Ovary (tissue), 9 donors: ENCODE measurements around the gene ATP13A4. TPM values are rescaled to one million over a fixed set of nuclear protein-coding genes. Genes with fewer than 3 reads are reported as not detected.

Experiments used
- DNase-seq, 5 donors: peaks; one replicate each; pipeline ENCODE4 v3.0.0-alpha.2; 2019 to 2020
- H3K27ac ChIP-seq, 2 donors: fragments of 200-600 bp; one replicate each; pipeline versions ENCODE4 v1.5.1 to v1.8.0; 2019 to 2022
- H3K27me3 ChIP-seq: fragments of 200-600 bp; one replicate; pipeline ENCODE4 v1.8.0; 2022
- H3K36me3 ChIP-seq: fragments of 200-600 bp; sonication (generic); one replicate; pipeline ENCODE4 v1.5.1; 2019
- H3K4me1 ChIP-seq: one replicate; pipeline ENCODE4 v1.8.1; 2013; ENCODE audit warnings: mild to moderate bottlenecking, moderate library complexity; ENCODE audit not compliant: insufficient read depth
- H3K4me3 ChIP-seq: fragments of 200-600 bp; sonication (generic); one replicate; pipeline ENCODE4 v1.5.1; 2017
- H3K9me3 ChIP-seq, 2 donors: fragments of 200-600 bp in 1 of 2; sonication (generic) in 1 of 2; one replicate each; pipeline versions ENCODE4 v1.5.1 to v1.8.1; 2013 to 2019; ENCODE audit warnings: mild to moderate bottlenecking in 1 of 2, moderate library complexity in 1 of 2
- EP300 ChIP-seq: sonication (generic); formaldehyde crosslinking; IDR thresholded peaks from one replicate; pipeline ENCODE4 v1.6.1; 2017; ENCODE audit warnings: antibody characterized with exemption
- POLR2A ChIP-seq: fragments of 450-650 bp; IDR thresholded peaks from one replicate; pipeline ENCODE4 v1.6.1; 2017; ENCODE audit warnings: antibody characterized with exemption, mild to moderate bottlenecking, moderate library complexity
- WGBS, 3 donors: extraction: QIAGEN DNeasy Blood & Tissue Kit in 1 of 3; methylation state at CpG; one replicate each; pipeline versions ENCODE4 v1.1.5 to v1.1.7; 2013 to 2017; 5-methylcytosine and 5-hydroxymethylcytosine counted together
- intact Hi-C, 4 donors: fragments of 100-400 bp; cut with DNase I; formaldehyde crosslinking; loops; one replicate each; pipeline versions ENCODE4 v1.11.0 to v1.15.1; 2022 to 2023
- polyA plus RNA-seq, 2 donors: library from polyadenylated mRNA; stranded (reverse); fragments of 200-250 nt in 1 of 2; fragments of 350-450 nt in 1 of 2; fragmentation: Illumina TruSeq in 1 of 2; extraction: RNeasy Lipid Tissue Mini Kit (QIAGEN cat#74804) in 1 of 2; gene quantifications; one replicate each; pipeline ENCODE4 v1.2.3, GENCODE V29; 2013 to 2014
- total RNA-seq, 7 donors: library from RNA; depleted of rRNA in 2 of 7; stranded (reverse); fragments of >200 nt in 2 of 7; fragmentation: NEBNext Ultra II Directional in 3 of 7; extraction: Animal tissue kit (Norgen Biotek cat#: 25700) in 3 of 7; gene quantifications; one replicate each; pipeline versions ENCODE4 v1.1.0 to v1.2.4, GENCODE V29; 2016 to 2023
- TF ChIP-seq, protein P1 (sequence below), 3 donors: fragments of 450-650 bp in 2 of 3; fragments of 200-600 bp in 1 of 3; IDR thresholded peaks; one replicate each; pipeline versions ENCODE4 v1.5.1 to v1.8.0; 2016 to 2022; ENCODE audit warnings: antibody characterized with exemption in 3 of 3, mild to moderate bottlenecking in 1 of 3
- donor health status: DM: no; HTN: no; CAD: no; lungs with moderate emphysema.
- donor health status: DM: no; HTN: no; CAD: no.
- donor health status: Bipolar disorder and iron deficiency.
- donor health status: DM: yes; HTN: yes; CAD: no.
- donor health status: DM: no; HTN: no; CAD: no.
- donor health status: DM: yes; HTN: yes; CAD: no.

The ATP13A4 gene
- total and polyA plus RNA-seq, 9 donors: 0.27 to 17.5 (median 0.51) TPM

DNA sequence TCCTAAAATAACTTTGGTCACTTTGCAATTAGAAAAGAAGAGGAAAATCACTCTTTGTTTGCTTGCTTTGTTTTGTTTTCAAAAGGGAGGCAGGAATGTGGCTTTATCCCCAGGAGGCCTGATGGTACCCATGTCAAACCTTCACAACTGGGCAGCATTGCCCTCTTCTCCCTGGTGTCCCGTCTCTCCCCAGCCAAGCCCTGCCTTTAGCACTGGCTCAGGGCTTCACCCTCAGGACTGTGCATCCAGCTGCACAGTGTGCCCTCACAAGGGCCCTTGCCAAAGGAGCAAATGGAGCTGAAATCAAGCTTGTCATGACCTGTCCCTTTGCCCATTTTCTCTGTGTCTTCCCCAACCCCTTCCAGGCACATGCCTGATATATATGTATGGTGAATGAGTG is 147.0 kb downstream of the ATP13A4 start:
- Histone ChIP-seq H3K9me3 (no peaks in the 10 kb centered on the region), H3K4me1 (no peaks in the 10 kb centered on the region), H3K36me3 (no peaks in the 10 kb centered on the region), H3K4me3 (no peak overlapping the region), H3K27me3 (no peaks in the 10 kb centered on the region), H3K27ac (no peak overlapping the region)
- TF ChIP-seq, protein P1, sequence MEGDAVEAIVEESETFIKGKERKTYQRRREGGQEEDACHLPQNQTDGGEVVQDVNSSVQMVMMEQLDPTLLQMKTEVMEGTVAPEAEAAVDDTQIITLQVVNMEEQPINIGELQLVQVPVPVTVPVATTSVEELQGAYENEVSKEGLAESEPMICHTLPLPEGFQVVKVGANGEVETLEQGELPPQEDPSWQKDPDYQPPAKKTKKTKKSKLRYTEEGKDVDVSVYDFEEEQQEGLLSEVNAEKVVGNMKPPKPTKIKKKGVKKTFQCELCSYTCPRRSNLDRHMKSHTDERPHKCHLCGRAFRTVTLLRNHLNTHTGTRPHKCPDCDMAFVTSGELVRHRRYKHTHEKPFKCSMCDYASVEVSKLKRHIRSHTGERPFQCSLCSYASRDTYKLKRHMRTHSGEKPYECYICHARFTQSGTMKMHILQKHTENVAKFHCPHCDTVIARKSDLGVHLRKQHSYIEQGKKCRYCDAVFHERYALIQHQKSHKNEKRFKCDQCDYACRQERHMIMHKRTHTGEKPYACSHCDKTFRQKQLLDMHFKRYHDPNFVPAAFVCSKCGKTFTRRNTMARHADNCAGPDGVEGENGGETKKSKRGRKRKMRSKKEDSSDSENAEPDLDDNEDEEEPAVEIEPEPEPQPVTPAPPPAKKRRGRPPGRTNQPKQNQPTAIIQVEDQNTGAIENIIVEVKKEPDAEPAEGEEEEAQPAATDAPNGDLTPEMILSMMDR (IDR thresholded peaks at IDR 0.05): no peak
- TF ChIP-seq EP300 (no peak), POLR2A (no peak)
- no peak for DNase-seq
- 47 to 65% (median 65%) methylated on average over 1 of the region's 1 CpG for WGBS, 3 donors
- intact Hi-C loops: no loop called here

DNA sequence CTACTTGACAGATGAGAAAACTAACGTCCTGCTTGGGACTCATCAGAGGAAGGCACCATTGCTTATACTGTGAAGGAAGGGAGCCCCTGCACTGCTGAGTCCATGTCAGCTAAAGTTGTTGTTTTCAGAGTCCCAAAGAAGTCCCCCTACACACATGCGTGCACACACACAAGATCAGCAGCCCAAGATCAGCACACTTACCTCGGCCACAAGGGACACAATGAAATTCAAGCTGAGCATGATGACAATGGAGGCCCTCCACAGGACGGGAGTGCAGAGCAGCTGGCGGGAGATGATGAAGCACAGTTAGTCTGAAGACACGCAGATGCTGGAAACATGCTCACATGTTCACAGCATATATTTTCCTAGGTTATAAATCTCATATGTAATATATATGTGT is 147.6 kb downstream of the ATP13A4 start:
- H3K4me1 ChIP-seq: no peaks in the 10 kb centered on the region
- H3K4me3 ChIP-seq: no peak overlapping the region
- intact Hi-C loops: no loop called here
- no peak overlapping the region for H3K27ac ChIP-seq
- 63 to 66% (median 64%) methylated on average over 6 of the region's 6 CpGs for WGBS, 3 donors
- no peaks in the 10 kb centered on the region for H3K9me3 ChIP-seq
- no peak for DNase-seq
- no peaks in the 10 kb centered on the region for H3K36me3 ChIP-seq
- TF ChIP-seq EP300: no peak
- no peak for TF ChIP-seq POLR2A
- TF ChIP-seq, protein P1 (IDR thresholded peaks at IDR 0.05): no peak
- no peaks in the 10 kb centered on the region for H3K27me3 ChIP-seq

DNA sequence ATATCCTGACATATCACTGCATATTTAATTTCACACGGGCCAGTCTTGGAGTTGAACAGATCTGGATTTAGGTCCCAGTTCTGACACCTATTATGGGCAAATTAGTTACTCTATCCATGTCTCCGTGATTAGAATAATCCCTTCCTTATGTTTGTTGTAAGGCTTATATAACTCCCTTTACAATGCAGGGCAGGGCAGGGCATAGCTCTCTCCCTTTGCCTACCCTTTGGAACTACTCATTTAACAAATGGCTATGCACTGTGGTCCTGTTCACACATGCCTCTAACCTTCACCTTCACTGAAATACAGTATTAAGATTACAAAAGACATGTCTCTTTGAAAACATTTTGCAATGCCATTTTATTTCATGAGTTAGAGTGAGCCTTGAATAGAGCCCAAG is 151.4 kb downstream of the ATP13A4 start:
- 84 to 92% (median 87%) methylated on average over 2 of the region's 2 CpGs for WGBS, 3 donors
- Histone ChIP-seq H3K4me3 (no peak overlapping the region), H3K36me3 (no peaks in the 10 kb centered on the region), H3K9me3 (no peaks in the 10 kb centered on the region), H3K27me3 (no peaks in the 10 kb centered on the region), H3K4me1 (no peaks in the 10 kb centered on the region), H3K27ac (no peak overlapping the region)
- TF ChIP-seq EP300 (no peak), POLR2A (no peak)
- TF ChIP-seq, protein P1 (IDR thresholded peaks at IDR 0.05): no peak
- no peak for DNase-seq
- intact Hi-C loops: no loop called here

DNA sequence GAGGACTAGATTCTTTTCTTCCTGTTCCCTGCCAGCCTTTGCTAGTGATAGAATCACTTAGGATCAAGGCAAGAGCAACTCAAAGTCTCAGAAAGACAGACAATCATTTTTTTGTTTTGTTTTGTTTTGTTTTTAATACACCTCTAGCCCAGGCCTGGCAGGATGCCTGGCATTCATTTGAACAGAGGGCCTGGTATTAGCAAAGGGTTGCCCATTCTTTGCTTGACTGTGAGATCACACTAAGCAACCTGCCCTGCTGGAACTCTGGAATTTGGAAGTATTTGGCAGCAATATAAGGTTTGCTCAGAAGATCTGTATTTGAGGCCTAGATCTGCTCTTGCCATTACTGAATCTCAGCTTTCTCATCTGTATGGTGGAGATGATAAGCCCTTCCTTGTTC is 154.4 kb downstream of the ATP13A4 start:
- intact Hi-C loops: no loop called here
- Histone ChIP-seq H3K27ac (no peak overlapping the region), H3K36me3 (no peaks in the 10 kb centered on the region), H3K4me1 (no peaks in the 10 kb centered on the region), H3K4me3 (no peak overlapping the region), H3K9me3 (no peaks in the 10 kb centered on the region), H3K27me3 (no peaks in the 10 kb centered on the region)
- no peak for TF ChIP-seq POLR2A
- no peak for TF ChIP-seq EP300
- TF ChIP-seq, protein P1 (IDR thresholded peaks at IDR 0.05): no peak
- DNase-seq: no peak
